ENCODE measurements around the gene LOC101059915.
"Not testable (repeated sequence)": the region's sequence is repeated elsewhere in the genome, so short reads cannot be mapped to it uniquely, and the experiment has no call there.

The LOC101059915 gene

DNA sequence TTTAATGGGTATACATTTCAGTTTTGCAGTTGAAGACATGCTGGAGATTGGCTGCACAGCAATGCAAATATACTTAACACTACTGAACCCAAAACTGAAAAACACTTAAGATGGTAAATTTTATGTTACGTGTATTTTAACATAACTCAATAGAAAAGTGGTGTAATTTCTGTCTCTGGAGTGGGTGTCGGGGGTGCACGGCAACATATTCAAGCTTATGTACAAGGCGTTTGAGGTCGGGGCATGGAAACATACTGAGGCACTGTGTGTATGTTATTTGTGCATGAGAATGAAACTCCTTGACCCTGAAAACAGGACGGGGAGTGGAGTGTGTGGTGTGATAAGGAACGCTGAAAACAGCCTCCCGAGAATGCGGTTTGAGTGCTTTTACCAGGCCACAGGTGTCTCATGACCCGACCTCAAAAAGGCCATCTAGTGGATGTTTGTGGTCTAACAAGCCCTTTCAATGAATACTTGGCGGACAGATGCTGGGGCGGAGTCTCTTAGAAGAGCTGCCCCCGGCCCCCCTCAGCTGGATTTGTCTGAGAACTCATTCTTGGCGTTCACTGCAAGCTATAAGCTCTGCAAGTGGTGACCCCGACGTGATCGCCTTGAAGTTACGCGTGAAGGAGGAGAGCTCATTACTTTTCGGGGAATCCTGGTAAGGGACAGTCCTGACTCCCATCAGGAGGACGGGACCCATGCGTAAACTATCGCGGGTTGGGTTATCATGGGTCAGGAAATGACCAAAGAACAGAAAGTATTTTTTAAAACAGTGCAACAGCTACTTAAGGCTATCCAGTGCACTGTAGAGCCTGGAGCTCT lies 29.5 kb downstream of the LOC101059915 start:
- not testable (repeated sequence) for H3K4me3 ChIP-seq (ENCODE audit: low read depth, low read length); H3K9ac ChIP-seq (ENCODE audit: low read depth, low read length); H3K9me3 ChIP-seq (ENCODE audit: control insufficient read depth, insufficient read depth, low read length); H3K27me3 ChIP-seq (ENCODE audit: control insufficient read depth, insufficient read depth, low read length); H3K36me3 ChIP-seq (ENCODE audit: control insufficient read depth, insufficient read depth, low read length); H3K4me1 ChIP-seq (ENCODE audit: control insufficient read depth, insufficient read depth, low read length)

DNA sequence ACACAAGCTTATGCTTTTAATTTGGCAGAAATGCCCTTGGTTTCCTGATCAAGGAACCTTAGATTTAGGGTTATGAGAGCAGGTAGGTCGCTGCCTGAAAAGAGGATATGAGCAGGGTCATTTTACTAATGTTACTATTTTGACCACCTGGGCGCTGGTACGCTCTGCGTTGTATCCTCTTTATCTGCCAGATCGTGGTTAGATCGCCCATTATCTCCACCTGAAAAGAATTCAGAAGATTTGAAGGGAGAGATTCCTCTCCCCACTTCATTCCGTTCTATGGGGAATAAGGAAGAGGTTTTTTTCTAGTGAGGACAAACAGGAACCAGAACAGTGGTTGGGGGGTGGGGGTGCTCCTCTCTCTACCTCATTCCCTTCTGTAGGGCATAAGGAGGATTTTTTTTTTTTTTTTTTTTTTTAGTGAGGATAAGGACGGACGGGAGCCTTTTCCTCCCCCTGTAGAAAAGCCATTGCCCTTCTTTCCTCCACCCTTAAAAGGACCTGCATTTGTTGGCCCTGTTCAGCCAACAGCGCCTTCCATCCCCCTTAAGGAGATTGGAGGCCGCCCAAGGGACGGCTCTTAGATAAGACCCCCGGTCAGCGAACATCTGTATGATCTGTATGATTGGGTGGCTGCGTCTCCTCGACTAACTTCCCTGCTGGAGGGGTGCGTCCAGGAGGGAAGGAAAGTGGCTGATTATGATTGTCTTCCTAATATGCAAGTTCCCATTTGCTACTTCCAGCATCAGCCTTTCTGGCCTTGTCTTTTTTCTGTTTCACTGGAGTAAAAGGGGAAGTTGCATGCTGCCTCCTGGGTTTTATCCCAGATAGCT lies 30.3 kb downstream of the LOC101059915 start:
- not testable (repeated sequence) for H3K4me1 ChIP-seq (ENCODE audit: control insufficient read depth, insufficient read depth, low read length); H3K9ac ChIP-seq (ENCODE audit: low read depth, low read length); H3K36me3 ChIP-seq (ENCODE audit: control insufficient read depth, insufficient read depth, low read length); H3K4me3 ChIP-seq (ENCODE audit: low read depth, low read length); H3K27me3 ChIP-seq (ENCODE audit: control insufficient read depth, insufficient read depth, low read length); H3K9me3 ChIP-seq (ENCODE audit: control insufficient read depth, insufficient read depth, low read length)

DNA sequence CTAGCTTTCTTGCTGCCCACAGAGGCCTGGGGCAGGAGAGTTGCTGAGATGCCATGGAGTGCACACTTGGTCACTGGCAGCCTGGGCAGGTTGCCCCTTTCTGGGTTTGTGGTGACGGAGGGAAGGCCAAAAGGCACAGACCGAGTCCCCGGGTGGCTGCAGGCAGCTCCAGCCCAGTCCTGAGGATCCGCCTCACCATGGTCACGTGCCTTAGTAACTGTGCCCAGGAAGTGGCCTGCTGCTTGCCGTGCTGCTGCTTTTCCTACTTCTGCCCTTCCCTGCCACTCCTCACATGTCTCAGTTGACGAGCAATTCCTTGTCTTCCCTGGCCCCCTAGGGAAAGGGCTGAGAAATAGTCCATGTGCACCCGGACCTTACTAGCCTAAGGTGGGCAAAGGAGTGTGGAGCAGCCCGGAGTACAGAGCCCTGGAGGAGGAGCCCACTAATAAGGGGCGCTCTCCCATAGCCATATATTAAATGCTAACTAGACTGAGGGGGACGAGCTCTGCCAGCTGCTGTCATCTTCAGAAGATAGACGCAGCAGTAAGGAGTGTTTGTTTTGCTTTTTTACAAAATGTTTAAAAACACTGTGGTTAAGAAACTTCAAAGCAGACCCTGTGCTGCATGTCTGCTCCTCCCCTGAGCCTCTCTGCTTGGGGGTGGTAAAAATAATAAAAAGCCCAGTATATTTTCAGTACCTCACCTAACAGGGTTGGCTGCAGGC lies 31.1 kb downstream of the LOC101059915 start:
- H3K9ac ChIP-seq (ENCODE audit: low read depth, low read length); H3K36me3 ChIP-seq (ENCODE audit: control insufficient read depth, insufficient read depth, low read length); H3K27me3 ChIP-seq (ENCODE audit: control insufficient read depth, insufficient read depth, low read length); H3K4me1 ChIP-seq (ENCODE audit: control insufficient read depth, insufficient read depth, low read length); H3K9me3 ChIP-seq (ENCODE audit: control insufficient read depth, insufficient read depth, low read length); H3K4me3 ChIP-seq (ENCODE audit: low read depth, low read length): not testable (repeated sequence)

DNA sequence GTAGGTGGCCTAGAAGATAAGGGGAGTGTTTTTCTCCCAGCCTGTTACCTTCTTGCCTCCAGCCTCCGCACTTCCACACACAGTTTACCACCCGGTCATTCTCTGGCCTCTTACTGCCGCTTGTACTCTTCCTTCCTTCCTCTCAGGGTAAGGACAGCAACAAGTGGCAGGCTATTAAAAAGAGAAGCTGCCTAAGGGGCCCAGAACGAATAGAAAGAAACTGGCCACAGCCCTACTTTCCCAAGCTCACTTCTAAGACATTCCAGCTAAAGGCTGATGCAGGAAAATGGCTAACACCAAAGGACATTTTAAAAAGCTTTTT lies 31.6 kb downstream of the LOC101059915 start:
- H3K36me3 ChIP-seq (ENCODE audit: control insufficient read depth, insufficient read depth, low read length); H3K4me3 ChIP-seq (ENCODE audit: low read depth, low read length); H3K4me1 ChIP-seq (ENCODE audit: control insufficient read depth, insufficient read depth, low read length); H3K27me3 ChIP-seq (ENCODE audit: control insufficient read depth, insufficient read depth, low read length); H3K9me3 ChIP-seq (ENCODE audit: control insufficient read depth, insufficient read depth, low read length); H3K9ac ChIP-seq (ENCODE audit: low read depth, low read length): not testable (repeated sequence)

DNA sequence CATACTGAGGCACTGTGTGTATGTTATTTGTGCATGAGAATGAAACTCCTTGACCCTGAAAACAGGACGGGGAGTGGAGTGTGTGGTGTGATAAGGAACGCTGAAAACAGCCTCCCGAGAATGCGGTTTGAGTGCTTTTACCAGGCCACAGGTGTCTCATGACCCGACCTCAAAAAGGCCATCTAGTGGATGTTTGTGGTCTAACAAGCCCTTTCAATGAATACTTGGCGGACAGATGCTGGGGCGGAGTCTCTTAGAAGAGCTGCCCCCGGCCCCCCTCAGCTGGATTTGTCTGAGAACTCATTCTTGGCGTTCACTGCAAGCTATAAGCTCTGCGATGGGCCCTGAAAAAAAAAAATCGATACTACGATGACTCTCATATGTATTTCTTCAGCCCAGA lies 35.5 kb downstream of the LOC101059915 start:
- H3K27me3 ChIP-seq (ENCODE audit: control insufficient read depth, insufficient read depth, low read length) = not testable (repeated sequence)

DNA sequence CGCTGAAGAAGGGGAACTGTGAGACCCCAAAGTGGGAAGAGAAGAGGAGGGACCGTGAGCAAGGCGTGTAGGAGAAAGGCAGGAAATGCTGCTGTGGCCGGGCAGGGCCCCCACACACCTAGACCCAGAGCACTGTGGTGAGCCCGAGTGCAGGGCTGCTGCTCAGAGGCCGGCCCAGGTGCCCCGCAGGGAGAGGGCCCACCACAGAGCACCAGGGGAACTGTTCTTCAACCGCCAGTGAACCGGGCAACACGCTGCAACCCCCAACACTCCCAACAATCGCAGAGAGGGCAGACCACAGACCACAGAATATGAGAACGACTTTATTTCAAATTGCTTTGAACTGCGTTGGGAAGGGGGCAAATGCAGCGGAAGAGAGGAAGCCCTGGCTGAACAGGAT lies 46.7 kb downstream of the LOC101059915 start:
- not testable (repeated sequence) for H3K9me3 ChIP-seq (ENCODE audit: control insufficient read depth, insufficient read depth, low read length); H3K27me3 ChIP-seq (ENCODE audit: control insufficient read depth, insufficient read depth, low read length); H3K4me1 ChIP-seq (ENCODE audit: control insufficient read depth, insufficient read depth, low read length); H3K4me3 ChIP-seq (ENCODE audit: low read depth, low read length); H3K9ac ChIP-seq (ENCODE audit: low read depth, low read length); H3K36me3 ChIP-seq (ENCODE audit: control insufficient read depth, insufficient read depth, low read length)

More for the DNA sequence above, 35.5 kb downstream of the LOC101059915 start:
- H3K9ac ChIP-seq (ENCODE audit: low read depth, low read length); H3K4me1 ChIP-seq (ENCODE audit: control insufficient read depth, insufficient read depth, low read length); H3K9me3 ChIP-seq (ENCODE audit: control insufficient read depth, insufficient read depth, low read length); H3K36me3 ChIP-seq (ENCODE audit: control insufficient read depth, insufficient read depth, low read length); H3K4me3 ChIP-seq (ENCODE audit: low read depth, low read length): not testable (repeated sequence)

DNA sequence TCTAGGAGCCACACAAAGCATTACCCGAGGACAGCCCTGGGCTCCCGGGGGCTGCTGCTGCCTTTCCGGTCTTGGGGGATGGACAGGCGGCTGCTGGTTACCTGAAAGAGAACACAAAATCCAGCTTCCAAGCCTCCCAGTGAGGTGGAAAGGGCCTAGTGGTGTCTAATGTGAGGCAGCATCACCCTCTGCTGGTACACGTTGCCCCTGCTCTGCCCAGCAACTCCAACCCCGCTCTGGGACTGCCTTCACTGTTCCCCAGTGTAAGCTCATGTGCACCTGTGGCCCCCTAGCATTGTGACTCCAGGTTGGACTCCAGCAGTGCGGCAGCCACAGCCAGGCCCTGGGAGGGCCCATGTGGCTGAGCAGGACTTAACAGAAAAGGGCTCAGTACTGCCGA lies 48.2 kb downstream of the LOC101059915 start:
- H3K4me1 ChIP-seq (ENCODE audit: control insufficient read depth, insufficient read depth, low read length); H3K9me3 ChIP-seq (ENCODE audit: control insufficient read depth, insufficient read depth, low read length); H3K9ac ChIP-seq (ENCODE audit: low read depth, low read length); H3K36me3 ChIP-seq (ENCODE audit: control insufficient read depth, insufficient read depth, low read length); H3K27me3 ChIP-seq (ENCODE audit: control insufficient read depth, insufficient read depth, low read length); H3K4me3 ChIP-seq (ENCODE audit: low read depth, low read length): not testable (repeated sequence)

DNA sequence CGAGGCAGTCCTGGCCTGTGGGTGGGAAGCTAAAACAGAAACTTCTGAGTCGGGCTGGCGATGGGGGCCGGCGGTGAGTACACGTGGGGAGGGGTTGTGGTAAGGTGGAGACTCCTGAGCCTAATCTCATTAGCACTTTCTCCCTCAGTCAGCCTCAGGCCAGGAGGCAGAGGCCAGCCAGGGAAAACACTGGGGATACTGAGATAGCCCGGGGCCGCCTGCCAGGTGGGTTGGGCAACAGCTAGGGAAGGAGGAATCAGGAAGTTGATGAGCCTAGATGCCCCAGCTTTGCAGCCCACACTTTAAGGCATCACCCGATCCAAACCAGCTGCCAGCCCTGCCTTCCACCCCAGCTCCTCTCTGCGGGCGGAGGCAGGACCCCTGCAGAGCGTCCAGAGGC lies 49.0 kb downstream of the LOC101059915 start:
- not testable (repeated sequence) for H3K36me3 ChIP-seq (ENCODE audit: control insufficient read depth, insufficient read depth, low read length); H3K9me3 ChIP-seq (ENCODE audit: control insufficient read depth, insufficient read depth, low read length); H3K27me3 ChIP-seq (ENCODE audit: control insufficient read depth, insufficient read depth, low read length); H3K4me1 ChIP-seq (ENCODE audit: control insufficient read depth, insufficient read depth, low read length); H3K4me3 ChIP-seq (ENCODE audit: low read depth, low read length); H3K9ac ChIP-seq (ENCODE audit: low read depth, low read length)

DNA sequence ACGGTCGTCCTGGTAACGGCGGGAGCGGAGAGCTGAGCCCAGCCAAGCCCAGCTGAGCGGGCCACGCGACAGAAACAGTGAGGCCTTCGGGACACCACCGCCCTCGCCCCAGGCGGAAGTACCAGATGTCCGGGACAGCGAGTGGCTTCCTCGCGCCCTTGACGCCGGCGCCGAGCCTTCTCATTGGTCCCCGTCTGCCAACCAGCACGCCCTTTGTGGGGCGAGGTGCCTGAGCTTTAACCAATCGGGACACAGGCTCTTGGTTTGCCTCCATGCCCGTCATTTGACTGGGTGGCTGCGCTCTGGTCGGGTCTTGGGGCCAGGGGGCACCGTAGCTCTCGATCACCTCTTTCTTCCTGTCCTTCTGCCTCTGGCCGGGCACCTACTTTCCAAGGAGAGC lies 50.8 kb downstream of the LOC101059915 start, which contains the start of gene CXorf49:
CXorf49 (minus strand) TSS at position 101 of the 400 bp plus-strand sequence. CDS start 134 bp downstream, outside the sequence.
- not testable (repeated sequence) for H3K36me3 ChIP-seq (ENCODE audit: control insufficient read depth, insufficient read depth, low read length); H3K4me3 ChIP-seq (ENCODE audit: low read depth, low read length); H3K9me3 ChIP-seq (ENCODE audit: control insufficient read depth, insufficient read depth, low read length); H3K9ac ChIP-seq (ENCODE audit: low read depth, low read length); H3K4me1 ChIP-seq (ENCODE audit: control insufficient read depth, insufficient read depth, low read length); H3K27me3 ChIP-seq (ENCODE audit: control insufficient read depth, insufficient read depth, low read length)

DNA sequence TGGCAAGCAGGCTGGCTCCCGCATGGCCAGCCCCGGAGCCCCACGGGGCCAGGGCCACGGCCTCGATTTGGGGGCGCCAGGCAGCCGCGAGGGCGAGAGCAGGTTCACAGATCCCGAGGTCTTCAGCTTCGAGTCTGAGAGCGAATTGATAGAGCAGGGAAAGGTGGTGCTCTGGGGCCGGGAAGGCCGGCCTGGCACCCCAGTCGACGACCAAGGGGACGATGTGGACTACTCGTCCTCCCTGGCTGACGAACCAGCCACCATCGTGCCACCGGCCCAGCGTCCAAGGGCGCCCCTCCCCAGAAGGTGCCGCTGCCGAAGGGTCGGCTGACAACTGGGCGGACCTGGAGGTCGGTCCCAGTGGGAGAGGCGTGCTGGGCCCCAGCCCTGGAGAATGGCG lies 51.8 kb downstream of the LOC101059915 start:
- not testable (repeated sequence) for H3K36me3 ChIP-seq (ENCODE audit: control insufficient read depth, insufficient read depth, low read length); H3K4me3 ChIP-seq (ENCODE audit: low read depth, low read length); H3K27me3 ChIP-seq (ENCODE audit: control insufficient read depth, insufficient read depth, low read length); H3K4me1 ChIP-seq (ENCODE audit: control insufficient read depth, insufficient read depth, low read length); H3K9ac ChIP-seq (ENCODE audit: low read depth, low read length); H3K9me3 ChIP-seq (ENCODE audit: control insufficient read depth, insufficient read depth, low read length)

DNA sequence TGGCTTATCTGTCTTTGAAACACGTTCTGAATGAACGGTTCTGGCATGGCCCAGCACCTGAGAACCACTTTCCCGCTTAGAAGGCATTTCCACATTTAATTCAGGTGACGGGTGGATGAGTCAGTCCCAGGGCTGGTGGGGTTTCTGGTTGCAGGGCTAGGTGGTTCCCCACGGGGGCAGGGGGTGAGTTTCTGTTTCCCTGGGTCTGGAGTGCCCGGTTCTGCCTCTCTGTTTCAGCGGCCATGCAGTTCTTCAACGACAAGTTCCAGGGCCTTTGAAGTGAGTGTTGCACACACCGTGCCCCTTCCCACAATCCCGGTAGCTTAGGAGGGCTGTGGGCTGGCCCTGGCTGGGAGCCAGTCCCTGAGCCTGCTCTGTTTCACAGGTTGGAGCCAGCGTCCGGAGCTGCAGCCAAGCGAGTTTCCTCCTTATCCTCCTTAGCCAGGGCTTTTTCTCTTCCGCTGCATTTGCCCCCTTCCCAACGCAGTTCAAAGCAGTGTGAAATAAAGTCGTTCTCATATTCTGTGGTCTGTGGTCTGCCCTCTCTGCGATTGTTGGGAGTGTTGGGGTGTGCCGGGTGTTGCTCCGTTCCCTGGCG lies 53.0 kb downstream of the LOC101059915 start:
- not testable (repeated sequence) for H3K4me3 ChIP-seq (ENCODE audit: low read depth, low read length); H3K4me1 ChIP-seq (ENCODE audit: control insufficient read depth, insufficient read depth, low read length); H3K9me3 ChIP-seq (ENCODE audit: control insufficient read depth, insufficient read depth, low read length); H3K27me3 ChIP-seq (ENCODE audit: control insufficient read depth, insufficient read depth, low read length); H3K36me3 ChIP-seq (ENCODE audit: control insufficient read depth, insufficient read depth, low read length); H3K9ac ChIP-seq (ENCODE audit: low read depth, low read length)
